ENCODE measurements around the gene C2CD2.
"Not testable (repeated sequence)": the region's sequence is repeated elsewhere in the genome, so short reads cannot be mapped to it uniquely, and the experiment has no call there.

The C2CD2 gene

DNA sequence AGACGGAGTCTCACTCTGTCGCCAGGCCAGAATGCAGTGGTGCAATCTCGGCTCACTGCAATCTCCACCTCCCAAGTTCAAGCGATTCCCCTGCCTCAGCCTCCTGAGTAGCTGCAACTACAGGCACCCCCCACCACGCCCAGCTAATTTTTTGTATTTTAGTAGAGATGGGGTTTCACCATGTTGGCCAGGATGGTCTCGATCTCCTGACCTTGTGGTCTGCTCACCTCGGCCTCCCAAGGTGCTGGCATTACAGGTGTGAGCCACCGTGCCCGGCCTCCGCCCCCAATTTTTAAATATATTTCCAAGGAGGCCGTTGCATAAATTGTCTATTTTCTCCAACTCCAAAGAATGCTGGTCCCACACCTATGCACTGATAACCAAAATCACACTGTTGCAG lies 5.9 kb upstream of the C2CD2 start:
- H3K27ac ChIP-seq (ENCODE audit: low read depth, low read length); H3K27me3 ChIP-seq (ENCODE audit: insufficient read depth, low read length, poor library complexity); H3K4me2 ChIP-seq (ENCODE audit: low read length); H3K4ac ChIP-seq (ENCODE audit: low read depth, low read length); H3K56ac ChIP-seq (ENCODE audit: low read length); H3K4me3 ChIP-seq (ENCODE audit: low read length); H3K9ac ChIP-seq (ENCODE audit: low read length); H3K4me1 ChIP-seq (ENCODE audit: control insufficient read depth, low read depth, low read length); H3K18ac ChIP-seq (ENCODE audit: low read length); H3K79me1 ChIP-seq (ENCODE audit: low read length); H3K23ac ChIP-seq (ENCODE audit: low read length); DNase-seq; H3K79me2 ChIP-seq (ENCODE audit: control insufficient read depth, insufficient read depth, low read length); H4K8ac ChIP-seq (ENCODE audit: low read depth, low read length); H2BK15ac ChIP-seq (replicated peaks; ENCODE audit: low read depth); H3K36me3 ChIP-seq (ENCODE audit: control insufficient read depth, insufficient read depth, low read length); H2BK120ac ChIP-seq (ENCODE audit: low read depth, low read length); H2BK5ac ChIP-seq (ENCODE audit: low read length); H2AK5ac ChIP-seq (ENCODE audit: low read length); H4K5ac ChIP-seq (ENCODE audit: low read length): not testable (repeated sequence)
- WGBS (ENCODE audit: extremely low coverage, insufficient coverage, low lambda C conversion rate), result no CpG with 5 or more reads among the region's 11 CpGs

DNA sequence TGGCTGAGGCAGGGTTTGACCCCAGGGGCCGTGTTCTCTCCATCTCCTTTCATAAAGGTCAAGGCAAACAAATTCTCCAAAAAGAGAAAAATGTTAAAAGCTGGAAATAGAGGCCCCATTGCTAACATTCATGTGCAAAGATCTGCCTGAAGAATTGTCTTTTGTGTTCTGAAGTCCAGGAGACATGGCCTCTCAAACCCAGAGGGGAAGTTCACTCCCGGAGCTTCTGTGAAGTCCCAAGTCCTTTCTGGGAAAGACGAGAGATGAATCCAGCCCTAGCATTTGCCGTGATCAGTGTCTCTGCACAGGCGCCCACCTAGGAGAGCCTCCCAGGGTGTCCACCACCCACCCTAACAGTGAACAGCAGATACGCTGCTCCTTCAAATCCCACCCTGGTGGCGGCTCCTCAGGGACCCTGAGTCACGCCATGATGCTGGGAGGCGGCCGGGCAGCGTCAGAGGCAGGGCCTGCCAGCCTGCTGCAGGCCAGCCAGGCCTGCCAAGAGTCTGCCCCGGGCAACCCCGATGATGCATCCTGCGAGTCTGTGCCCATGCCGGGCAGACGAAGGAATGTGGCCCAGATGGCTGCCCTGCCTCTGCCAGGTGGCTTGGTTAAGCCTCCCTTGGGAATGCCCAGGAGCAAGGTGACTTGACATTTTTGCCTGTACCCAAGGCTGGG lies 5.2 kb upstream of the C2CD2 start:
- H3K4me1 ChIP-seq (ENCODE audit: control insufficient read depth, low read depth, low read length), result no peaks in the 10 kb centered on the region
- no peak overlapping the region for H3K27ac ChIP-seq (ENCODE audit: low read depth, low read length)
- no peak overlapping the region for H3K23ac ChIP-seq (ENCODE audit: low read length)
- DNase-seq, result no peak
- H3K79me1 ChIP-seq (ENCODE audit: low read length), result no peaks in the 10 kb centered on the region
- H2BK15ac ChIP-seq (replicated peaks; ENCODE audit: low read depth), result no peak overlapping the region
- H3K4me3 ChIP-seq (ENCODE audit: low read length), result no peak overlapping the region
- no peak overlapping the region for H3K4me2 ChIP-seq (ENCODE audit: low read length)
- no peak overlapping the region for H2BK5ac ChIP-seq (ENCODE audit: low read length)
- H3K27me3 ChIP-seq (ENCODE audit: insufficient read depth, low read length, poor library complexity), result no peaks in the 10 kb centered on the region
- H4K5ac ChIP-seq (ENCODE audit: low read length), result no peak overlapping the region
- H2BK120ac ChIP-seq (ENCODE audit: low read depth, low read length), result no peak overlapping the region
- no peak overlapping the region for H3K9ac ChIP-seq (ENCODE audit: low read length)
- H3K4ac ChIP-seq (ENCODE audit: low read depth, low read length), result no peak overlapping the region
- H4K8ac ChIP-seq (ENCODE audit: low read depth, low read length), result no peak overlapping the region
- no peak overlapping the region for H2AK5ac ChIP-seq (ENCODE audit: low read length)
- H3K36me3 ChIP-seq (ENCODE audit: control insufficient read depth, insufficient read depth, low read length), result no peaks in the 10 kb centered on the region
- WGBS (ENCODE audit: extremely low coverage, insufficient coverage, low lambda C conversion rate), result no CpG with 5 or more reads among the region's 16 CpGs
- no peaks in the 10 kb centered on the region for H3K79me2 ChIP-seq (ENCODE audit: control insufficient read depth, insufficient read depth, low read length)
- no peak overlapping the region for H3K18ac ChIP-seq (ENCODE audit: low read length)
- no peak overlapping the region for H3K56ac ChIP-seq (ENCODE audit: low read length)

DNA sequence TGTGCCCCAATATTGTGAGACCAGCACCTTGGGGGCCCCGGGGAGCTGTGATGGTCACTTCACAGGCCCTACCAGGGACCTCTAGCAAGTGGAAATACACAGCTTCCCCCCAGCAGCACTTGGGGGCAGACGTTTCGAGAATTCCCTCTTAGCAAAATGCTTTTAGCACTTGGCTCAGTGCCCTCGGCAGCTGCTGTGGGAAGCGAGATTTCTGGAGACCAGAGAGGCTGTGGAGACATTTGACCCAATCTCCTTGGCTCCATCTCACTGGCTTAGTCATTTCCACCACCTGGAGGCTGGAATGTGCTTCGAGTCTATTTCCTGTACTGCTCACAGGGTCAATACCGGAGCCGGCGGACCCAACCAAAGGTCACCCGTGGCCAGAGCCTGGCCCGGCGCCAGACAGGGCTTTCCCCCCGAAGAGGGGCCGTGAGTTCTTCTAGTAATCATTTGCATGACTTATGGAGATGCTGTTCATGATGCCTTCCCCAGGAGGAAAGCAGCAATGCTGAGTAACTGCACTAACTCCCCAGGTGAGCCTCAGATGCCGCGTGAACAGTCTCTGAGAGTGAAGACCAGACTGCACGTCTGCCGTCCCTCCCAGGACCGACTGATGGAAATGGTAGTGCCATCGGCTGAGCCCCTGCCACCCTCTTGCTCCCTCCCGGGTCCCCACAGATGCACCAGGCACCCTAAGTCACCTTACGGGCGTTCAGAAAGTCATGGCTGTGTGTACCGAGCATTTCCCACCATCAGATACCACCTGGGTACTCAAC lies 4.4 kb upstream of the C2CD2 start:
- DNase-seq, result peak; percentile 75
- Histone ChIP-seq H4K5ac (ENCODE audit: low read length) (no peak overlapping the region), H3K18ac (ENCODE audit: low read length) (no peak overlapping the region), H2BK15ac (replicated peaks; ENCODE audit: low read depth) (no peak overlapping the region), H3K4me1 (ENCODE audit: control insufficient read depth, low read depth, low read length) (no peaks in the 10 kb centered on the region), H2BK120ac (ENCODE audit: low read depth, low read length) (no peak overlapping the region), H2AK5ac (ENCODE audit: low read length) (no peak overlapping the region), H3K4me3 (ENCODE audit: low read length) (no peak overlapping the region), H3K4me2 (ENCODE audit: low read length) (no peak overlapping the region), H3K79me2 (ENCODE audit: control insufficient read depth, insufficient read depth, low read length) (no peaks in the 10 kb centered on the region), H3K36me3 (ENCODE audit: control insufficient read depth, insufficient read depth, low read length) (no peaks in the 10 kb centered on the region), H4K8ac (ENCODE audit: low read depth, low read length) (no peak overlapping the region), H3K79me1 (ENCODE audit: low read length) (no peaks in the 10 kb centered on the region), H2BK5ac (ENCODE audit: low read length) (no peak overlapping the region), H3K9ac (ENCODE audit: low read length) (no peak overlapping the region), H3K56ac (ENCODE audit: low read length) (no peak overlapping the region), H3K23ac (ENCODE audit: low read length) (no peak overlapping the region), H3K27me3 (ENCODE audit: insufficient read depth, low read length, poor library complexity) (no peaks in the 10 kb centered on the region), H3K4ac (ENCODE audit: low read depth, low read length) (no peak overlapping the region), H3K27ac (ENCODE audit: low read depth, low read length) (no peak overlapping the region)
- no CpG with 5 or more reads among the region's 24 CpGs for WGBS (ENCODE audit: extremely low coverage, insufficient coverage, low lambda C conversion rate)

DNA sequence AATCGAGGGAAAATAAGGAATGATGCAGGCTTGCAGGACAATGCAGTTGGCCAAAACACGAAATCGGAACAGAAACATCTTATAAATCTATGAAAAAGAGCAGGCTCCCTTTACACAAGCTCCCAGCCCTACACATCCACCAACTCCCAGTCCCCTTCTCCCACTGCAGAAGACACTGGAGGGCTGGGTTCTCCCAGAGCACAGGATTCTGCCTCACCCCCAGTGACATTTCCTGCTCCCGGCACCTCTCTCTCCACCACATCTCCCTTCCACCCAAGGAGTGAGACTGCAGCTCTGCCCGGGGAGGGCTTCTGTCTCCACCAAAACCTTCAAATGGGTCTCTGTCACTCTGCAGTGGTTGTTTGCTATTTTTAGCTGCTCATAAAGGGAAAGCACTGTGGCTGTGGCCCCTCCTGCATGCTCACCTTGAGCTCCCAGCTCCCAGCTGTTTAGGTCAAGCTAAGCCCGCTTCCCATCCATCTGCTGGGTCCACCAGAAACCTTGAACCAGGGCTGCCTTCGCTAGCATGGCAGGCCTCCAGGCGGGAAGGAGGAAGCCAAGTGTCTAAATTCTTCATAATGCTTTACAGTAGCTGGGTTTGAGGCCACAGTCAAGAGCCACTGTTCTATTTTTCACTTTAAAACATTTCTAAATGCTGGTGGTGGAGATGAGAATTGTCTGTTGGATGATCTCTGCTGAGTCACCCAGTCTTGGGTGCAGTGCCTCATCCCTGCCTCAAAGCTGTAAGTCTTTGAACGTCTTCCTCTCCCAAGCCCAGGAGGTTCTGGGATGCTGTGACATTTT lies 3.3 kb upstream of the C2CD2 start:
- H3K4ac ChIP-seq (ENCODE audit: low read depth, low read length), result no peak overlapping the region
- no peak overlapping the region for H3K9ac ChIP-seq (ENCODE audit: low read length)
- H3K4me2 ChIP-seq (ENCODE audit: low read length), result no peak overlapping the region
- no peak overlapping the region for H4K8ac ChIP-seq (ENCODE audit: low read depth, low read length)
- H3K4me3 ChIP-seq (ENCODE audit: low read length), result no peak overlapping the region
- no peak overlapping the region for H3K18ac ChIP-seq (ENCODE audit: low read length)
- no peaks in the 10 kb centered on the region for H3K27me3 ChIP-seq (ENCODE audit: insufficient read depth, low read length, poor library complexity)
- H3K56ac ChIP-seq (ENCODE audit: low read length), result no peak overlapping the region
- H2BK5ac ChIP-seq (ENCODE audit: low read length), result no peak overlapping the region
- H2BK120ac ChIP-seq (ENCODE audit: low read depth, low read length), result no peak overlapping the region
- no peaks in the 10 kb centered on the region for H3K79me1 ChIP-seq (ENCODE audit: low read length)
- no peak overlapping the region for H3K23ac ChIP-seq (ENCODE audit: low read length)
- peak; percentile 36 for DNase-seq
- no peak overlapping the region for H3K27ac ChIP-seq (ENCODE audit: low read depth, low read length)
- no peak overlapping the region for H2BK15ac ChIP-seq (replicated peaks; ENCODE audit: low read depth)
- H2AK5ac ChIP-seq (ENCODE audit: low read length), result no peak overlapping the region
- no CpG with 5 or more reads among the region's 9 CpGs for WGBS (ENCODE audit: extremely low coverage, insufficient coverage, low lambda C conversion rate)
- H3K36me3 ChIP-seq (ENCODE audit: control insufficient read depth, insufficient read depth, low read length), result no peaks in the 10 kb centered on the region
- peaks cover 3% of the 10 kb centered on the region for H3K4me1 ChIP-seq (ENCODE audit: control insufficient read depth, low read depth, low read length)
- H3K79me2 ChIP-seq (ENCODE audit: control insufficient read depth, insufficient read depth, low read length), result no peaks in the 10 kb centered on the region
- no peak overlapping the region for H4K5ac ChIP-seq (ENCODE audit: low read length)

DNA sequence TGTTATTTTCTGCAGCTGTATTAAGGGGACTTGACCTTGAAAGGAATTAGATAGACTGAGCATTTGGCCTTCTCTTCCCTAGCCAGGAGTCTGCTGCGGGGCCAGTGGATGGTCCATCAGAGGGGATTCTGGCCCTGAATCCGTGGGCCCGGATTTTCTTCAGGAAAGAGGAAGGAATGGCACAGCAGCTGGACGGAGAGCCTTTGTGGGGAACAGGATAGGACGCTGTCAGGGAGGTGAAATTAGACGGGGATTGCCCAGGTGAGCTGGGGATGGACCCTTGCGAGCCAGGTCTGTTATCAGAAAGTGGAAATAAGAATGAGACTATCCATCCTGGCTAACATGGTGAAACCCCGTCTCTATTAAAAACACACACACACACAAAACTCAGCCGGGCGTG lies 1.7 kb upstream of the C2CD2 start:
- H3K18ac ChIP-seq (ENCODE audit: low read length), result no peak overlapping the region
- H3K27ac ChIP-seq (ENCODE audit: low read depth, low read length), result no peak overlapping the region
- no peak overlapping the region for H2BK120ac ChIP-seq (ENCODE audit: low read depth, low read length)
- no peak overlapping the region for H3K56ac ChIP-seq (ENCODE audit: low read length)
- H3K27me3 ChIP-seq (ENCODE audit: insufficient read depth, low read length, poor library complexity), result no peaks in the 10 kb centered on the region
- no peaks in the 10 kb centered on the region for H3K79me2 ChIP-seq (ENCODE audit: control insufficient read depth, insufficient read depth, low read length)
- H2AK5ac ChIP-seq (ENCODE audit: low read length), result no peak overlapping the region
- H3K23ac ChIP-seq (ENCODE audit: low read length), result no peak overlapping the region
- no peak overlapping the region for H4K5ac ChIP-seq (ENCODE audit: low read length)
- no peak overlapping the region for H3K4ac ChIP-seq (ENCODE audit: low read depth, low read length)
- no peak overlapping the region for H2BK15ac ChIP-seq (replicated peaks; ENCODE audit: low read depth)
- DNase-seq, result no peak
- no CpG with 5 or more reads among the region's 10 CpGs for WGBS (ENCODE audit: extremely low coverage, insufficient coverage, low lambda C conversion rate)
- no peak overlapping the region for H3K9ac ChIP-seq (ENCODE audit: low read length)
- no peak overlapping the region for H3K4me3 ChIP-seq (ENCODE audit: low read length)
- H4K8ac ChIP-seq (ENCODE audit: low read depth, low read length), result no peak overlapping the region
- no peaks in the 10 kb centered on the region for H3K36me3 ChIP-seq (ENCODE audit: control insufficient read depth, insufficient read depth, low read length)
- H3K4me1 ChIP-seq (ENCODE audit: control insufficient read depth, low read depth, low read length), result peaks cover 14% of the 10 kb centered on the region
- no peak overlapping the region for H3K4me2 ChIP-seq (ENCODE audit: low read length)
- no peaks in the 10 kb centered on the region for H3K79me1 ChIP-seq (ENCODE audit: low read length)
- H2BK5ac ChIP-seq (ENCODE audit: low read length), result no peak overlapping the region
